ENCODE measurements around the gene ALDH1B1. TPM values are rescaled to one million over a fixed set of nuclear protein-coding genes. Genes with fewer than 3 reads are reported as not detected.

The ALDH1B1 gene
- total and polyA plus RNA-seq, 2 of the 13 experiments (the other 11 are each of a cell fraction or from before 2014, with no cell fraction given): 45.1 to 125 TPM

GRCh38 chr9:38386319-38386895 is 6.1 kb upstream of the ALDH1B1 start (continued):
- peak; percentile 78 for TF ChIP-seq HNF4G (IDR thresholded peaks at IDR 0.05; ENCODE audit: borderline replicate concordance, low read depth, low read length)
- peak; percentile 67; the same call in 1 of the 2 replicates for TF ChIP-seq HNF4G (CRISPR knock-in tag; IDR thresholded peaks at IDR 0.05; ENCODE audit: borderline replicate concordance, low read depth)
- TF ChIP-seq ZNF207 (IDR thresholded peaks at IDR 0.05; ENCODE audit: borderline replicate concordance): no peak
- TF ChIP-seq LCORL (IDR thresholded peaks at IDR 0.05): no peak
- peak; percentile 66; the same call in 1 of the 2 replicates for TF ChIP-seq LCORL (CRISPR knock-in tag; IDR thresholded peaks at IDR 0.05)
- no peak for TF ChIP-seq ZFP36L2 (CRISPR knock-in tag; IDR thresholded peaks at IDR 0.05)
- TF ChIP-seq ZNF597 (CRISPR knock-in tag; IDR thresholded peaks at IDR 0.05): no peak
- no peak for TF ChIP-seq HNRNPK (IDR thresholded peaks at IDR 0.05; ENCODE audit: low read depth, low read length, poor library complexity, severe bottlenecking)
- TF ChIP-seq GPN1 (CRISPR knock-in tag; IDR thresholded peaks at IDR 0.05; ENCODE audit: borderline replicate concordance): no peak
- TF ChIP-seq NR3C1 (CRISPR knock-in tag; IDR thresholded peaks at IDR 0.05): no peak
- TF ChIP-seq TBX3 (IDR thresholded peaks at IDR 0.05; ENCODE audit: borderline replicate concordance): peak; percentile 76; the same call in 1 of the 2 replicates
- no peak for TF ChIP-seq MAZ (IDR thresholded peaks at IDR 0.05; ENCODE audit: borderline replicate concordance, low read depth, low read length)
- no peak for TF ChIP-seq MAZ (CRISPR knock-in tag; IDR thresholded peaks at IDR 0.05; ENCODE audit: low read depth)
- peak; percentile 30; the same call in 1 of the 2 replicates for TF ChIP-seq ARID4A (CRISPR knock-in tag; IDR thresholded peaks at IDR 0.05; ENCODE audit: borderline replicate concordance)
- TF ChIP-seq ZNF496 (CRISPR knock-in tag; IDR thresholded peaks at IDR 0.05; ENCODE audit: insufficient replicate concordance): no peak
- TF ChIP-seq ONECUT2 (CRISPR knock-in tag; IDR thresholded peaks at IDR 0.05): no peak
- no peak for TF ChIP-seq GPBP1L1 (CRISPR knock-in tag; IDR thresholded peaks at IDR 0.05)
- TF ChIP-seq ZGPAT (CRISPR knock-in tag; IDR thresholded peaks at IDR 0.05): peak; percentile 53; the same call in 1 of the 2 replicates
- no peak for TF ChIP-seq ZNF781 (CRISPR knock-in tag; IDR thresholded peaks at IDR 0.05; ENCODE audit: borderline replicate concordance, not compliant biosample characterization)
- TF ChIP-seq ZBTB44 (CRISPR knock-in tag; IDR thresholded peaks at IDR 0.05): no peak

All from HepG2 (cell line).